HG02798 (cell line): ENCODE measurements around the gene SRP14.

Experiments
- ATAC-seq: cut with Tn5 transposase; IDR thresholded peaks from one replicate; pipeline ENCODE4 v1.9.1; 2021; ENCODE audit warnings: mild to moderate bottlenecking; ENCODE audit not compliant: unreplicated experiment, poor library complexity

The SRP14 gene

GRCh38 chr15:40069178-40070165 lies 30.5 kb upstream of the SRP14 start:
- ATAC-seq = peak; percentile 65

- no peak for ATAC-seq
Observed at GRCh38 chr15:40067921-40068624, 29.1 kb upstream of the SRP14 start.

- ATAC-seq = no peak
Observed at GRCh38 chr15:40066589-40066988, 27.6 kb upstream of the SRP14 start.

DNA sequence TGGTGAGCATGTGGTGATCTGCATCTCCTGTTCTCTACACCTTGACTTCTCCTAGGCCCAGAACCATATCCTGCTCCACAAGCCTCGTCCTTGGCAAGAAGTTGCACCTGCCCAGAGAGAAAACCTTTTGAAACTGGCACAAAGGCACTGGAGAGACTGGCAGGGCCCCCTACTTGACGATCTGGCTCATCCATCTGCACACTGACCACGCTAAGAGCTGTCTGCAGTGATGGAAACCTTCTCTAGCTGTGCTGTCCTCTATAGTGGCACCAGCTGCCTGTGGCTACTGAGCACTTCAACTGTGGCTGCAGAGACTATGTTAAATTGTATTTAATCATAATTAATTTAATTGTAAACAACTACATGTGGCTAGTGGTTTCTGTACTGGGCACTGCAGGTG lies 26.2 kb upstream of the SRP14 start:
- no peak for ATAC-seq

- ATAC-seq = peak; percentile 64
Observed at GRCh38 chr15:40064231-40064894, 25.4 kb upstream of the SRP14 start.

DNA sequence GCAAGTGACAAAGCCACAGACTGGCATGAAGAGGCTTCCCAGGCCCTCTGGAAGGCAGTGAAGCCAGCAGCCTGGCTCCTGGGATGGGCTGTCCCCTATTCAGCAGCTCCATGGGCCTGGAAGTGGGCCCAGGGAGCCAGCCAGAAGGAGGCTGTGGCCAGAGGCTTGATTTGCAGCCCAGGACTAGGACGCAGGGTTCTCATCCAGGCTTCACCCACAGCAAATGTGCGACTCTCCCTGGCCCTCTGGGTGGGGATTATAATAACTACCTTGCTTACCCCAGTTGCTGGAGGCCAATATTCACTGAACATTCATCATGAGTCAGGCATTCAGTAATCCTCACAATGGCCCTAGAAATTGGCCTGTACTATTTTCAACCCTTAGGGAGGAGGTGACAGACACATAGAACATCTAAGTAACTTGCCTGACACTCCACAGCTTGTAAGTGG lies 24.6 kb upstream of the SRP14 start:
- no peak for ATAC-seq

DNA sequence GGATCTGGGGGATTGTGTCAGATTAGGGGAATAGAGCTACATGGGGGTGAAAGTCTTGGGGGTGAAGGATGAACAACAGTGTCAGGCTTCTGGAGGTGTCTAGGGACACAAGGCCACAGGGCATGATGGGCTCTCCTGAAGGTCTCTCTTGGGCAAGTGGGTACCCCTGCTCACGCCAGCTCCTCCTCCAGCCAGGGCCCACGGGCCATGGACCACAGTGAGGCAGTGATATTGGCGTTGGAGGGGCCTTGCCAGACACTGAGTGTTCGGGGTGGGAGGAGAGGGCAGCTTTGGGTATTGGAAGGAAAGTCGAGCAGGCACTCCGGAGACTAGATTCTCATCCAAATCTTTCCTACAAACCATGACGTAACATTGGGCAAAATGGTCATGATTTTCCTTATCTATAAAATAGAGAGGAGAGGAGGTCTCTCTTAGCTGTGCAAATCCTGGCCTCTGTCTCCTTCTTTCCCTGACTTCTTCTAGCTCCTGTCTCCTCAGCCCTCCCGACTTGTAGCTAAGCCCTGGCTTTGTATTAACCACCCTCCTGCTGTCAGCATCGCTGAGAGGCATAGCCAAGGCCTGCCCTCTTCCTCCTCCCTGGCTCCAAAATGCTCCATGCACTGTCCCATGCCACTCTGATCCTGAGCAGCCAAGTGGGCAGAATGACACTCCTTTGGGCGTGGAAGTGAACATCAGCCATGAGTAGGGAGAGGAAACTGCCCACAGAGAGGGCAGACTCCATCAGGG lies 24.0 kb upstream of the SRP14 start:
- no peak for ATAC-seq

DNA sequence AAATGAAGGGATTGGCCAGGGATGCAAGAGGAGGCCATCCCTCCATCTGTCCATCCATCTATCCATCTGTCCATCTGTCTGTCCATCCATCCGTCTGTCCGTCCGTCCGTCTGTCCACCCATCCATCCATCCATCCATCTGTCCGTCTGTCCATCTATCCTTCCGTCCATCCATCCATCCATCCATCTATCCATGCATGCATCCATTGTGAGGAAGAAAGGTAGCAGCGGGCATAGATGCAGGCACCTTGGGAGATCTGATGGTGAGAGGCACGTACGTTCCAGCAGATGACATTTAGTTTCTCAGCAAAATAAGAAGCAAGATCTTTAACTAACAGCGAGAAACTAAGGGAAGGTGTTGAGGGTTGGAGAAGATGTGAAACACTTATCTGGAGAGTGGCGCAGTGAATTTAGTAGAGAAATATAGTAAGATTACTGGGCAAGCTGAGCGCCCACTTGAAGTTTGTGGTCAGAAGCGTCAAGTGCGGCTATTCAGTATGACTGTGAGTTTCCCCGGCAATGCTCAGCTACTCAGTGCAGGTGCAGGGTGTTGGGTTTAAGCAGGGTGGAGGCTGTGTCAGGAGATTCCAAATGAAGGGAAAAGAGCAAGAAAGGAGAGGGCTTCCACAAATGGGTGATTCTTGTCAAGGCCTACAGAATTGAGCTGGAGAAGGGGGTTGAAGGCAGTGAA lies 22.4 kb upstream of the SRP14 start:
- peak; percentile 68 for ATAC-seq

GRCh38 chr15:40060236-40060961 lies 21.4 kb upstream of the SRP14 start:
- no peak for ATAC-seq

- ATAC-seq = no peak
Observed at GRCh38 chr15:40059821-40060220, 20.8 kb upstream of the SRP14 start.

DNA sequence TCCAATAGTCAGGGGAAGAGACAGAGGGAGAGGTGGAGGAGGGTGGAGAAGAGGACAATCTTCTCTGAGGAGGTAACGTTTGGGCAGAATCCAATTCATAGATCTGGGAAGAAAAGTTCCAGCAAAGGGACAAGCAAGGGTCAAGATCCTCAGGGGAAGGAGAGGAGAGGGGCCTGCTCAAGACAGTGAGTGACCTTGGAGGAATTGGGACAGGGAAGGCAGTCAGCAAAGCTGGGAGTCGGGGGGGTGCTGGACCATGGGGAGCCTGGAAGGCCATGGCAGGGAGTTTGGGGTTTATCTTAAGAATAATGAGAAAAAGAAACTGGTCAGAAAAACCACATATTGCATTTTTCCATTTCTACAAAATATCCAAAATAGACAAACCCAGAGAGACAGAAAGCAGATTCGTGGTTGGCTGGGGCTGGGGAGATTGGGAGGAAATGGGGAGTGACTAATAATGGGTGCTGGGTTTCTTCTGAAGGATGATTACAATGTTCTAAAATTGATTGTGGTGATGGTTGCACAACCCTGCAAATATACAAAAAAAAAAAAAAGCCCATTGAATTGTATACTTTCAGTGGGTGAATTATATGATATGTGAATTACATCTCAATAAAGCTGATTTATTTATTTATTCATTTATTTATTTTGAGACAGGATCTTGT lies 19.6 kb upstream of the SRP14 start:
- ATAC-seq = no peak

- no peak for ATAC-seq
Observed at GRCh38 chr15:40055576-40056293, 16.8 kb upstream of the SRP14 start.

DNA sequence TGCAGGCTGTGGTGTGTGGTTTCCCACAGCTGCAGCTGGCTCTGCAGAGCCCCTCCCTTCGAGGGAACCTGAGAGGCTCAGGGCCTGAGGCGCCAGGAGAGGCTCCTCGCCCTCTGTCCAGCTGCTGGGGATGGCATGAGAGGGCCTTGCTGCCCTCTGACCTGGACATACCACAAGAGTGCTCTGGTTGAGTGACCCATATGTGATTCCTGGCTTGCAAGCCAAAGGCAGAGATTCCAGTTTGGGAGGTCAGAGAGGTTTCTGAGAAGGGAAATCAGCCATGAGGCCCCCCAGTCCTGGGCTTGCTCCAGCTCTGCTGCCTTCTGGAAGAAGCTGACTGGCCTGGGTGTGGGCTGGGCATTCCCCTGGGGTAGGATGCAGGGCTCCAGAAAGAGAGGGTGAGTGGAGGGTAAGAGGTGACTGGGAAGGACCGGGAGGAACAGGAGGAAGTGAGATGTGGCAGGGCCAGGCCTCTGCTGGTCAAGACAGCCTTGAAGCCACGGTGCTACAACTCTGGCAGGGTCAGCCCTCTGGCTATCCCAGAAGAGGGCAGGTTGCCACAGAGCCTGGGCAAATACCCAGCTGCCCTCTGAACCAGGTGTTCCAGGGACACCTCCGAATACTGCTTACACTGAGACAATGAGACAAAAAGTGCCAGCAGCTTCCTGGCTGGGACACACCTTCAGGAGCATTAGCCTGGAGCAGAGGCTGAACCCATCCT lies 16.0 kb upstream of the SRP14 start:
- ATAC-seq = peak; percentile 79

- ATAC-seq = peak; percentile 63
Observed at GRCh38 chr15:40054605-40054854, 15.5 kb upstream of the SRP14 start.

DNA sequence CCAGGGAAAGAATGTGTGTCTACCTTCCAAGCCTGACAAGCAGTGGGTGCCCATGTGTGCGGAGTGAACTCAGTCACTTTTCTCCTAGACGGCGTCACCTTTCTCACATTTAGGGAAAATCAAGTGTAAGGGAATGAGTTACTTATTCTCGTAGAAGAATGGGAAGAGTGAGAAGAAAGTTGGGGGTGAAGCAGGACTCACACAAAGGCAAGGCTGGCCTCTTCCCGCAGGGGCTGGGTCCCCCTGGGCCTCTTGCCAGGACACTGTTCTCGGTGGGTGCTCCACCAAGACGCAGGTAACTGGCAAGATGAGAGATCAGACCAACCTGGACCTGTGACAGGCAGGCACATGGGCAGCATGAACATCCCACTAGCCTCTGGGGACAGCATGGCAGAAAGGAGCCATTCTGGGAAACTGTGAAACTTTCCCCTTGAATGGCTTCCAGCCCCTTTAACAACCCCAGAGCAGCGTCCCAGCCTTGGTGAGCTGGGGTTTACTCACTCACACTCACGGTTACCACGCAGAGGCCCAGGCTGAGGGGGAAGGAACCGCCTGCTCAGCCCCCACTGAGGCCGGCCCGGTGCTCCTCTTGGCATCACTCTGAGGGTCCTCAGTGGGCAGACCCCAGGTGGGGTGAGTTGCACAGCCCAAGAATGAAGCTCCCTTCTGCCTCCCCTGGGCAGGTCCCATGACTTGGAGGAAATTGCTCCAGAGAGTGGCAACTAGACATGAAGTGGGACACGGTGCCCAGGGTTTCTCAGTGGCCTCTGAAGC lies 15.0 kb upstream of the SRP14 start:
- ATAC-seq = peak; percentile 30

- no peak for ATAC-seq
Observed at GRCh38 chr15:40053079-40053830, 14.3 kb upstream of the SRP14 start.
